Measurements from ENCODE around the gene SNED1.

GRCh38 chr2:241142593-241142992, 144.2 kb downstream of the SNED1 start:
- TF ChIP-seq CTCF (IDR thresholded peaks at IDR 0.05; ENCODE audit: low read depth, low read length, missing input control) (no peak), REST (IDR thresholded peaks at IDR 0.05) (no peak), YY1 (IDR thresholded peaks at IDR 0.05) (no peak), GABPA (IDR thresholded peaks at IDR 0.05 in 1 of 2, conservative IDR thresholded peaks at IDR 0.05 in 1 of 2) (no peak), ZBTB33 (IDR thresholded peaks at IDR 0.05) (no peak), RAD21 (IDR thresholded peaks at IDR 0.05) (no peak), ATF3 (IDR thresholded peaks at IDR 0.05) (no peak)
